ENCODE results near the gene POLR2J.
"Not testable (repeated sequence)": the region's sequence is repeated elsewhere in the genome, so short reads cannot be mapped to it uniquely, and the experiment has no call there.

The POLR2J gene

DNA sequence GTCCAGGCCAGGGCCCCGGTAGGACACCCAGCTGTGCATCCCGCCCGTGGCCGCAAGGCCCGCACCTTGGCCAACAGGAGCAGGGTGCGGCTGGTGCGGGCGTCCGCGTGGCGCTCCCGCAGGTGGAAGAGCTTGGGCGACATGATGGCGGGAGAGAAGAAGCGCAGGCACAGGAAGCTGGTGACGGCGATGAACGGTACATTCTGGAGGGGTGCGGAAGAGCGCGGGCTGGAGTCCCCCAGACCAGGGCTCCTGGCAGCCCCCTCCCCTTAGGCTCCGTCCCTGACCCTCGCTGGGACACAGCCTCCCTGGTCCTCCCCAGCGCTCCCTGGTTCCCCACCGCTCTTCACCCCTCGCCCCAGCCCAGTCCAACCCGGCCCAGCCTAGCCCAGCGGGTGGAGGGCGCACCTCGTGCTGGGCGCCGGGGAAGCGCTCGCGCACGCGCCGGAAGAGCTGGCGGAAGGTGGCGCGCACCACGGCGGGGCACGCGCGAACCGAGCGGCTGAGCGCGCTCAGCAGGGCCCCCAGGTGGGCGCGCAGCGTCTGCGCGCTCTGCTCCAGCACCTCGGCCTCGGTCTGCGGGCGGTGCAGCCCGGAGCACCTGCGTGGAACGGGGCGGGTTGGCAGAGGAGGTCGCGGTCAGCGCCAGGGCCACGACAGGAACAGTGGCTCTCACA lies 15.9 kb upstream of the POLR2J start:
- not testable (repeated sequence) for DNase-seq

DNA sequence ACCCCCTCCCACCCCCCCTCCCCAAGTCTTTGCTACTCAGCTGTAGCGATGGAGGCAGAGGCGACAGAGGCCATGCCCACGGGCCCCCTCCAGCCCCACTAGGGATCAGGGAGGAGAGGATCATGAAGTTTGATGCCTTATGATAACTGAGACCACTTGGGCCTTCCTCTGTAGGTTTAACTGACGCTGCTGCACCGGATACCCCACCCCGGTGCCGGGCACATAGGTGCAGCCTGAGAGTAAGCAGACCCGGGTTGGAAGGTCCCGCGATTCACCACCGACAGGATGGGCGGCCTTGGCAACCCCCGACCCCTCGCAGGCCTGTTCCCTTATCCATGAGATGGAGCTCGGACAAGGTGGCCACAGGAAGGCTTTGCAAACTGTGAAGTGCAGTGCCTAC lies 15.3 kb upstream of the POLR2J start:
- not testable (repeated sequence) for DNase-seq

DNA sequence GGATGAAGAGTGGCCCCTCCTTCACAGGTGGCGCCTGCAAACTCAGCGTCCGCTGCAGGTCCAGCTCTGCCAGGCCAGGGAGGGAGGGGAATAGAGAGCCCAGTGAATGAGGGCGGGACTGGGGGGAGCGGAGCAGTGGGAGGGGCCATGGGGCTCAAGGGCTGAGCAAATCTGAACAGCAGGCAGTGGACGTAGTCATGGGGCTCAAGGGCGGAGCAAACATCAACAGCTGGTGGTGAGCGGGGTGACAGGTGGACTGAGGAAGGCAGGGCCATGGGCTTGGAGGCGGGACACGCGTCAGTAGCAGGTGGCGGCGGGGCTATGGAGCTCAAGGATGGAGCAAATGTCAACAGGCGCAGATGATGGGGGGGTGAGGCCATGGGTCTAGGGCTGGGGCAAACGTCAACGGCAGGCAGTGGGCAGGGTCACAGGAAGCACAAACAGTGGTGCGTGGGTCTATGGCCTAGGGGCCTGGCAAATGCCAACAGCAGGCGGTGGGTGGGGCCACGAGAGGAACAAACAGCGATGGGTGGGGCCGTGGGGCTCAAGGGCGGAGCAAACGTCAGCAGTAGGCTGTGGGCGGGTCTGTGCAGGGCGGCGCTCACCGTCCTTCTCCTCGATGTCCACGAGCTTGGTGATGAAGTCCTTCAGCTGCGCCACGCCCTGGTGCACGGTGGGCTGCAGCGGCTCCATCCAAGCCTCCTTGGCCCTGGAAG lies 14.7 kb upstream of the POLR2J start:
- DNase-seq, result not testable (repeated sequence)

DNA sequence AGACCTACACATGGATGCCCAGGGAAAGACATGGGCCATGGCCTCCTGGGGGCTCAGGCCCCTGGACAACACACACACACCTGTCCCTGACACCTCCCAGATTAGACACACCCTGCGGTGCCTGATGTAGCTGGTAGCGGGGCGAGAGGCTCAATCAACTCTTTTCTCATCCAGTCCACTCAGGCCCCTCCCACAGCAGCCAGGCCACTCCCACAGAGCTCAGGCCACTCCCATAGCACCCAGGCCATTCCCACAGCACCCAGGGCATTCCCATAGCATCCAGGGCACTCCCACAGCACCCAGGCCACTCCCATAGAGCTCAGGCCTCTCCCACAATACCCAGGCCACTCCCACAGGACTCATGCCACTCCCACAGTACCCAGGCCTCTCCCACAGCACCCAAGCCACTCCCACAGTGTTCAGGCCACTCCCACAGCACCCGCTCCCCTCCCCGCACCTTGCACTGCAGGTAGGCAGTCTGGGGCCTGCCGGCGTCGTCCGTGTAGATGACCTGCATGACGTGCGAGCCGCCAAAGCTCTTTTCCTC lies 11.9 kb upstream of the POLR2J start:
- not testable (repeated sequence) for DNase-seq

DNA sequence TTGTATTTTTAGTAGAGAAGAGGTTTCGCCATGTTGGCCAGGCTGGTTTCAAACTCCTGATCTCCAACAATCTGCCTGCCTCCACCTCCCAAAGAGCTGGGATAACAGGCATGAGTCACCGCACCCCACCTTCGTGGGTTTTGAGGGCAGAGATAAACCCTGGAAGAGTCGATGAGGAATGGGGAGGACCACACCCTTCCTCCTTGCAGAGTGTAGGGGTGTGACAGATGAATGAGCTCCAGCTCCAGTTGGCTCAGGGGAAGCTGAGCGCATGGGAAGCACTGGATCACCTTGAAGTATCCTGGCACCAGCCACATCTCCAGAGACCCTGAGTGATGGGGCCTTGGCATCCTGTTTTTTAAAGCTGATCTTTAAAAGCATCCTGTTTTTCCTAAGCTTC lies 5.6 kb upstream of the POLR2J start:
- not testable (repeated sequence) for DNase-seq

DNA sequence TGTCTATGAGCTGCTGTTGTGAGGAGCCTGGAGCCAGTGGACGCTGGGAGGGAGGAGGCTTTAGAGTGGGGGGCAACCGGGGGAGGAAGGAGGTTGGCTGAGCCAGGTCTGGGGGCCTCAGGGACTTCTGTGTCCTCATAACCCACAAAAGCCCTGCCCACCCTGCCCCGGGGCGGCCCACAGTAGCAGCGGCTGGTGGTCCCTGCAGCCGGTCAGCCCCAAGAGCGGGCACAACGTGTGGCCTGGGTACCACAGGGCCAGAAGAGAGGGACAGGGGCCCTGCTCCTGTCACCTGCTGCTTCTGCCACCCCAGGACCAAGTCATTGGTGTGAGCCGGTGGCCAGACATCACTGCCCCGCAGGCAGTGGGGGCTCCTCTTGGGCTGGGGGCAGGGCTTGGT lies 3.2 kb upstream of the POLR2J start:
- not testable (repeated sequence) for DNase-seq

DNA sequence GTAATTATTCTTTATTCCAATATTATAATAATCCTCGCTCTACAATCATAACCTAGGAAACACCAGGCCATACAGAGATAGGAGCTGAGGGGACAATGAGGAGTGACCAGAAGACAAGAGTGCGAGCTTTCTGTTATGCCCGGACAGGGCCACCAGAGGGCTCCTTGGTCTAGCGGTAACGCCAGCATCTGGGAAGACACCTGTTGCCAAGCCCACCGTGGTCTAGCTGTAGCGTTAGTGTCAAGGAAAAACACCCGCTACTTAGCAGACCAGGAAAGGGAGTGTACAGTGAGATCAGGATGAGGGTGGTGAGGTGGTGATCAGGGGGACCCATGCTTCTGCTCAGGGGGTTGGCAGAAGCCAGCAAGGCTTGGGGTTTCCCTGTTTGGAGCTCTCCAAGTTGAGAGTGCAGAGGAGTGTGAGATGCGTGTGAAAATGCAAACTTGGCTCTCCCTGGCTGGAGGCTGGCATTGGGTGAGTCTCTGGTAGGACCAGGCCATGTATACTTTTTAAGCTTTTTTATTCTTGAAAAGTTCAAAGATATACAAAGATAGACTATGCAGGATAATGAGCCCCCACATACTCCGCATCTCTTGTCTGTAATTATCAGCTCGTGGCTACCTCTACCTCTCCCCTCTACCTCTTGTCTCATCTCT lies 1.4 kb upstream of the POLR2J start:
- DNase-seq, result not testable (repeated sequence)

DNA sequence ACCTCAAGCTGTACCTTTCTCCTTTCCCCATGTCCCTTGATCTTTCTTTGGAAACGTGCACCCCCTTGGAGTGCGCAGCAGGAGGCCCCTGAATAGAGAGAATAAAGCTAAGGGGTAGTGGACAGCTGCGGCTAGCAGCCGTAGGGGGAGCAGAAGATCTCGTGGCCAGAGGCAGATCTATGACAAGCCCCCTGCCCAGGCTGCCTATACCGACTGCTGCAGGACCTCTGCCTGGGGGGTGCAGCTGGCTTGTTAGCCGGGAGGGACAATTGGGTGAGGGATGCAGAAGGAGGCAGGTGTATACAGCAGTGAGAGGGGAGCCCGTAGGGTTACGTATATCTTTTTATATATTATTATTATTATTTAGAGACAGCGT lies 475 bp upstream of the POLR2J start:
- DNase-seq, result not testable (repeated sequence)

DNA sequence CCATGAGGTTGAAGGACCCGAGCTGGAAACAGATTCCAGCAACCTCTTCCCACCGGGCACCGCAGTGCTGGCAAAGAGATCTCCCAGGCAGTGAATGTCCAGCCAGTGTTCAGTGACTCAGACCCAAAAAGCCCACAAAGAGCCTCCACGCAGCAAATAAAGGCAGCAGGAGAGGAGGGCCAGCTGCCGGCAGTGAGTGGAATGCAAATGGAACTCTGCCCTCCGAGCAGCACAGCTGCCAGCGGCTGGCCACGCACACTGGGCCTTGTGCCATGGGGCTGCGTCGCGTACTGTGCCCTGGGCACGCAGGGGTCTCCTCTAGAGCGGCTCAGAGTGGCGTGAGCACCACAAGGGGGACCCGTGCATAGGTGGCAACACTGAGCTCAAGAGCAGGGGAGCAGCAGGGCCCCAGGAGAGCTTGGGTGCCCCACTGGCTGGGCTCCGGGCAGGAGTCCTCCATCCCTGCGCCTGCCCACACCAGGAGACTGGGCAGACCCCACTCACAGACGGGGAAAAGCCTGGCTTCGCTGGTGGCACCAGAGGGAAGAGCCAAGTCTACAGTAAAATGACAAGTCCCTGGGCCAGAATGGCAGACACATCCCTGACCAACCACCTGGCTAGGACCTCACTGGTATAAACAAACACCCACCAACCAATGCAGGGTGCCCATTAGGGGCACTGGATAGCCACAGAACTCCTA lies 3.8 kb downstream of the POLR2J start:
- not testable (repeated sequence) for DNase-seq

DNA sequence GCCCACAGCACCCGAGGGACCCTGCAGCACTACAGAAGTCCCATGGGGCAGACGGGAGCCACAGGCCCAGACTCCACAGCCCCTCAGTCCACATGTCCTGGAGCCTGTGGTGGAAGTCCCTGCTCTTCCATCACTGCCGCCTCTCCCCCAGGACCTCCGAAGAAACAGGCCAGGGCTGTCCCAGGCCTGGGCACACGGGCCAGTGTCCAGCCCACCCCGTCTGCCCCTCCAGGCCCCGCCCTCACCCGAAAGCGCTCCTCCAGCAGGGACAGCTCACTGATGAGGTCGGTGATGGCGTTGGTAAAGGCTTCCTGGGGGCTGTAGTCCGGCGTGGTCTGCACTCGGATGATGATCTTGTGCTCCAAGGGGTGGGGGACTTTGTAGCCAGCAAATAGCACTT lies 4.6 kb downstream of the POLR2J start:
- not testable (repeated sequence) for DNase-seq

DNA sequence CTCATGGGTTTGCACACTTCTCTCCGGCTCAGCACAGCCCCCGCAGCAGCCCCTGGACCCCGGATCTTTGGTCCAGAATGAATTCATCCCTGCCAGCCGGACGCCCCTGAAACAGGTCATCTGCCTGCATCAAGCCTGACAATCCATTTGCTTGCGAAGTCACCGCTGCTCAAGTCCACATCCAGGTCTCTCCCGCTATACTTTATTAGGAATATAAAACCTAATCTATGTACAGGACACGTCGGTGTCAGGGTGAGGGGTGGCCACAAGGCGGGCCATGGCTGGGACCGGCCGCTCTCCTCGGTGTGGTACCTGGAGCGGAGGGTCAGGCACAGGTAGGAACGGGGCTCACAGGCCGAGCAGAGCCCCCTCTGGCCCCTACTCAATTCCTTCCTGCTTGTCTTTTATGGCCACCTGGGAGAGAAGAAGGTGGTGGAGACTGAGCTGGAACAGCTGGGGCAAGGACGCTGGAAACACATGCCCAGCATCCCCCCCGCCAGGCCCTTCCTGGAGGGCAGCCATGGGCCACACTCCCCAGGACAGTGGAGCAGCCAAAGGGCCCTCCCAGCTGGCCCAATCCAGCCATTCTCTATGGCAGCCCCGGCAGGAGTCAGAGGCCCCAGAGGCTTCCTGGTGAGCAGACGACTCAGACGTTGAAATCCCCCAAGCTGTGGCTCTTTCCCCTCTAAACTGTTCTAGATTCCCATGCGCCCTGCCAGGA lies 5.3 kb downstream of the POLR2J start:
- DNase-seq, result peak in 24 of 51 donors; percentile 4 to 62 (median 28)

DNA sequence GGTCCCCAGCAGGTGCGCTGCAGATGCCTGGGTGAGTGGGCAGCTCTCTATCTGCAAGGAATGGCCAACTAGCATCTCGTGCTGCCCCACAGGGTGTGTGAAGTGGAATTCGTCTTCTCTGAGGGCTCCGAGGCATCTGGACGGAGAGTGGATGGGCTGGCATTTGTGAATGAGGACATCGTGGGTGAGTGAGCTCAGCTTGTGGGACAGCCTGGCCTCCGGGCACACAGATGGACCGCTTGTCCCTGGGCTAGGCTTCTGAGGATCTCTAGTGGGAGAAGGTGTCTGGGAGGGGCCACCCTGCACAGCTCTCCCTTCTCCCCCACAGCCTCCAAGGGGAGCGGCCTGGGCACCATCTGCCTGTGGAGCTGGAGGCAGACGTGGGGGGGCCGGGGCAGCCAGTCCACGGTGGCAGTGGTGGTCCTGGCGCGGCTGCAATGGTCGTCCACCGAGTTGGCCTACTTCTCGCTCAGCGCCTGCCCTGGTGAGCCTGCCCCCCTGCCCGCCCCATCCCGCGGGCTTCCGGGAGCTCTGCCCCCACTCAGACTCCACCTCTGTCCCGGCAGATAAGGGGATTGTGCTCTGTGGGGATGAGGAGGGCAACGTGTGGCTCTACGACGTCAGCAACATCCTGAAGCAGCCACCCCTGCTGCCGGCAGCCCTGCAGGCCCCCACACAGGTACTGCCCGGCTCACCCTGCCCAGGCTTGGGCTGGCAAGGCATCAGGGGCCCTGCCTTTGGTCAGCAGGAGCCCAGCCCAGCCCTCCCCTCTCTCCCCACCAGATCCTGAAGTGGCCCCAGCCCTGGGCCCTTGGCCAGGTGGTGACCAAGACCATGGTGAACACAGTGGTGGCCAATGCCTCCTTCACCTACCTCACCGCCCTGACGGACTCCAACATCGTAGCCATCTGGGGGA lies 6.3 kb downstream of the POLR2J start:
- DNase-seq, result no peak

DNA sequence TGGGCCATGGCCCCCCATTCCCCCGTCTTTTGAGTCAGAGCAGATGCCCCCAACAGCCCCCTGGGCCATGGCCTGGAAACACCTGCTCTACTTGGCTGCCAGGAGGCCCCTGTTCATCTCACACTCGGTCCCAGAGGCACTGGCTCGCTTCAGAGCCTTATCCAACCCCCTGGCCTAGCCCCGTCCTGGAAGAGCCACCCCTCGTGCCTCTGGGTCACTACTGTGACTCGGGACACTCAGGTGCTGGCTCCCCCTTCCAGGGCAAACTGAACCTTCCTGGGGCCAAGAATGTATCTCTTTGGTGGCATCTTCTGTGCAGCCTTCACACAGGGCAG lies 7.0 kb downstream of the POLR2J start:
- DNase-seq, result no peak

DNA sequence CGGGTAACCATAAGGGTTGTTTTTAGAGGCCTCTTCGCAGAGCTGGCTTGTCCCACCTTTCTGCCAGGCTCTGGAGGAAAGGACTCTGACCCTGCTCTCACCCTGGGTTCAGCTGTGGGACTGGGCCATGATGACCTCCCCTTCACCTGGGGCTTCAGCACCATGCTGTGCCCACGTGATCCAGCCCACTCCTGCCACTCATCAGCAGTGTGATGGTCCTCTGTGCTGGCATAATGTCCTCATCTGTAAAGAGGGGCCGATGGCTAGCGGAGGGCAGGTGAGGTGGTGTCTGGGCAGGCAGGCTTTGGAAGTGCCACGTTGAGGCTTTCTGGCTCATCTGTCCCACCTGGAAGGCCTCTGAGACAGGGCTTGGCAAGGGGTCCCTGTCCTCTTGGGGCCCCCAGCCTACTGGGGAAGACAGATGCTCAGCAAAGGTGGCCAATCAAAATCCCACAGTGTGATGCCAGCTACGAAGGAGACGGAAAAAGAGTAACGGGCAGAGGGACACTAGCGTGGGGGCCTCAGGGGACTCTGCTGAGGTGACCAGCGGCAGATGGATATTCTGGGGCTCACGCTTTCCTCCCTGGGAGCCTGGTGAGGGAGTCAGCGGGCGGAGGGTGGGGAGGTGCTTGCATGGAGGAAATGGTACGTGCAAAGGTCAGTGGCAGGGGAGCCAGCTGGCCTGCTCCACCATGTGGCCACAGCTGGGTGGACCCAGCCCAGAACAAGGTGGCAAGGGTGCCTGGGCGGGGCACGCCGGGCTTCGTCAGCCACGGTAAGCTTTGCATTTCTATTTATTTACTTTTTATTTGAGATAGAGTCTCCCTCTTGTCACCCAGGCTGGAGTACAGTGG lies 8.5 kb downstream of the POLR2J start:
- DNase-seq, result no peak

DNA sequence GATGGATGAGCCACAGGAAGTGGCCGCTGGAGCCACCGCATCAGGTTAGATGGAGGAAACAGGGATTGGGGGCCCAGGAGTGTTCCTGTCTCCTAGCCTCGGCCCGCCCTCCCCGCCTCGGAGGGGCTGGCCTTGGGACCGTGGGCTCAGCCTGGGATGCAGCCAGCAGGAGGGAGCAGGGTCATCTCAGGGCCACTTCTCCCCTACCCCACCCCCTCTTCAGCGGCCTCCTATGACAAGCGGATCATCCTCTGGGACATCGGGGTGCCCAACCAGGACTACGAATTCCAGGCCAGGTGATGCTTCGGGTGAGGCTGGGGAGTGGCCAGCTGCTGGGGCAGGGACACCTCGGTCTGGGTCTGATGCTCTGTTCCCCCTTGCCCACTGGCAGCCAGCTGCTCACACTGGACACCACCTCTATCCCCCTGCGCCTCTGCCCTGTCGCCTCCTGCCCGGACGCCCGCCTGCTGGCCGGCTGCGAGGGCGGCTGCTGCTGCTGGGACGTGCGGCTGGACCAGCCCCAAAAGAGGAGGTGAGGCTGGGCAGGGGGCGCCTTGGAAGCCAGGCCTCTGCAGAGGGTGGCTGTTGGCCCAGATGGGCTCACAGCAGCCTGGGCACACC lies 9.3 kb downstream of the POLR2J start:
- DNase-seq, result no peak

DNA sequence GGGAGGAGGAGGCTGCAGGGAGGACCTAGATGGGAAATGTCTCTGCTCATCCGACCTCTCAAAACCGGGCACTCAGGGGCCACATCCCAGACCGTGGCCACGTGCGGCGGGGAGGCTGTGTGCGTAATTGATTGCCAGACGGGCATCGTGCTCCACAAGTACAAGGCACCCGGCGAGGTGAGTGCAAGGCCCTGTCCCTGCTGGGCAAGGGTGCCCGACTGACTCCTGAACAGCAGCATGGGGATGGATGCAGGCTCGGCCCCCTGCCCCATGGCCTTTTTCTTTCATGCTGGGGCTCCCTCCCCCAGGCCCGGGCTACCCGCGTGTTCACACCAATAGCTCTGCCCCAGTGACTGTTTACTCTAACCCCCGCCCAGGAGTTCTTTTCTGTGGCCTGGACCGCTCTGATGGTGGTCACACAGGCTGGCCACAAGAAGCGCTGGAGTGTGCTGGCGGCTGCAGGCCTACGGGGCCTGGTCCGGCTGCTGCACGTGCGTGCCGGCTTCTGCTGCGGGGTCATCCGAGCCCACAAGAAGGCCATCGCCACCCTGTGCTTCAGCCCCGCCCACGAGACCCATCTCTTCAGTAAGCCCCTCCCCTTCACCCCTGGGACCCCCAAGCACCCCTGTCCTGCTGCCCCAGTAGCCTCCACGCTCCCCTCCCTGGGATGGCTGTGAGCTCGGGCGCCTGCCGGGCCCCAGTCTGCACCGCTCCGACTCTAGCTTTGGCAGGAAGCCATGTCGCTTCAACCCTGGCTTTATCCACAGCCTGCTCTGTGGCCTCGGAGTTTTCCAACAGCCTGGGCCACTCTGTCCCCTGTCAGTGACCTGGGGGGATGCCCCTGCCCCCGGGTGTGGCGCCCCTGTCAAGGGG lies 10.0 kb downstream of the POLR2J start:
- peak in 2 of 51 donors; percentile 22 to 24 for DNase-seq
